Caco-2 (cell line): ENCODE results near the gene PDIK1L. TPM values are rescaled to one million over a fixed set of nuclear protein-coding genes. Genes with fewer than 3 reads are reported as not detected.

Experiments
- BruUV-seq: library from RNA; stranded (reverse); fragments of 400-500 nt; replicated peaks from 2 replicates; lab custom pipeline; 2021; lab: Mats Ljungman, UMichigan
- CTCF ChIA-PET: fragments of 300-600 bp; sonication (Branson Sonifier 250); formaldehyde crosslinking; loops from one replicate; lab custom pipeline; 2022; ENCODE audit warnings: antibody characterized with exemption; lab: Charles Lee
- POLR2A ChIA-PET: fragments of 300-600 bp; sonication (Branson Sonifier 250); formaldehyde crosslinking; loops from one replicate; lab custom pipeline; 2022; ENCODE audit warnings: antibody characterized with exemption; lab: Charles Lee
- DNase-seq, 2 experiments: peaks; one replicate each; pipeline versions ENCODE4 v3.0.0 to v3.0.0-alpha.2; 2020 to 2022
- H3K27me3 ChIP-seq: replicated peaks from 2 replicates; pipeline ENCODE4 v1.6.0; 2011; ENCODE audit warnings: low read length; ENCODE audit not compliant: control insufficient read depth, insufficient read depth
- H3K36me3 ChIP-seq: 2 replicates; pipeline ENCODE4 v1.5.1; 2011; ENCODE audit warnings: low read length; ENCODE audit not compliant: control insufficient read depth, insufficient read depth
- H3K4me1 ChIP-seq: fragments of 250-450 bp; sonication (Bioruptor Pico); 2 replicates; pipeline ENCODE4 v1.5.1; 2020; ENCODE audit warnings: mild to moderate bottlenecking
- H3K4me3 ChIP-seq: 2 replicates; pipeline ENCODE4 v1.5.1; 2011; ENCODE audit warnings: low read depth, mild to moderate bottlenecking, control low read depth, low read length
- H3K9me3 ChIP-seq: fragments of 250-450 bp; sonication (Bioruptor Pico); 2 replicates; pipeline ENCODE4 v1.5.1; 2020; ENCODE audit warnings: mild to moderate bottlenecking, moderate library complexity
- H3K27ac Mint-ChIP-seq: one replicate; pipeline ENCODE4 v1.8.0; 2022; ENCODE audit warnings: mixed read lengths; ENCODE audit not compliant: unreplicated experiment
- H3K27me3 Mint-ChIP-seq: one replicate; pipeline ENCODE4 v1.8.0; 2022; ENCODE audit warnings: mixed read lengths; ENCODE audit not compliant: insufficient read depth, unreplicated experiment
- H3K36me3 Mint-ChIP-seq: one replicate; pipeline ENCODE4 v1.8.0; 2022; ENCODE audit warnings: mild to moderate bottlenecking, mixed read lengths; ENCODE audit not compliant: insufficient read depth, unreplicated experiment
- H3K4me1 Mint-ChIP-seq: one replicate; pipeline ENCODE4 v1.8.0; 2022; ENCODE audit warnings: low read depth, mixed read lengths; ENCODE audit not compliant: unreplicated experiment
- H3K4me3 Mint-ChIP-seq: one replicate; pipeline ENCODE4 v1.8.0; 2022; ENCODE audit warnings: mild to moderate bottlenecking, moderate library complexity, mixed read lengths; ENCODE audit not compliant: unreplicated experiment
- H3K9me3 Mint-ChIP-seq: one replicate; pipeline ENCODE4 v1.8.0; 2022; ENCODE audit warnings: mixed read lengths; ENCODE audit not compliant: unreplicated experiment
- intact Hi-C: fragments of 100-400 bp; cut with micrococcal nuclease; formaldehyde crosslinking; loops from one replicate; pipeline ENCODE4 v1.10.0; 2022; ENCODE audit not compliant: unreplicated experiment
- total RNA-seq: library from RNA; stranded (reverse); gene quantifications from 2 replicates; pipeline ENCODE4 v1.2.3, GENCODE V29; 2022
- TF ChIP-seq, protein P1 (sequence below), 2 experiments: fragments of 200-600 bp in 1 of 2; IDR thresholded peaks; 1 replicate in 1 of 2; 2 replicates in 1 of 2; pipeline versions ENCODE4 v1.5.1 to v1.8.0; 2011 to 2022; ENCODE audit warnings: antibody characterized with exemption in 1 of 2, control low read depth in 1 of 2, inconsistent platforms in 1 of 2, low read depth in 1 of 2, low read length in 1 of 2, mild to moderate bottlenecking in 1 of 2, moderate library complexity in 1 of 2; ENCODE audit not compliant: insufficient read depth in 1 of 2, severe bottlenecking in 1 of 2, unreplicated experiment in 1 of 2

The PDIK1L gene
- total RNA-seq, 1 experiment from 2014 or later, result 5.5 TPM

- H3K9me3 ChIP-seq, result no peaks in the 10 kb centered on the region
- intact Hi-C loops, result no loop called here
- BruUV-seq, result no TSS peak
- no peak overlapping the region for H3K4me3 Mint-ChIP-seq
- POLR2A ChIA-PET, result no interaction called here
- no peak overlapping the region for H3K27ac Mint-ChIP-seq
- H3K9me3 Mint-ChIP-seq, result no peaks in the 10 kb centered on the region
- H3K4me1 ChIP-seq, result 0 out of 2 replicates have a peak, but pooled peaks cover 4% of the 10 kb centered on the region
- CTCF ChIA-PET, result no interaction called here
- no peak overlapping the region for H3K4me3 ChIP-seq
- H3K36me3 ChIP-seq, result no peaks in the 10 kb centered on the region
- H3K36me3 Mint-ChIP-seq, result no peaks in the 10 kb centered on the region
- DNase-seq, result no peak
- no peaks in the 10 kb centered on the region for H3K4me1 Mint-ChIP-seq
- TF ChIP-seq, protein P1, sequence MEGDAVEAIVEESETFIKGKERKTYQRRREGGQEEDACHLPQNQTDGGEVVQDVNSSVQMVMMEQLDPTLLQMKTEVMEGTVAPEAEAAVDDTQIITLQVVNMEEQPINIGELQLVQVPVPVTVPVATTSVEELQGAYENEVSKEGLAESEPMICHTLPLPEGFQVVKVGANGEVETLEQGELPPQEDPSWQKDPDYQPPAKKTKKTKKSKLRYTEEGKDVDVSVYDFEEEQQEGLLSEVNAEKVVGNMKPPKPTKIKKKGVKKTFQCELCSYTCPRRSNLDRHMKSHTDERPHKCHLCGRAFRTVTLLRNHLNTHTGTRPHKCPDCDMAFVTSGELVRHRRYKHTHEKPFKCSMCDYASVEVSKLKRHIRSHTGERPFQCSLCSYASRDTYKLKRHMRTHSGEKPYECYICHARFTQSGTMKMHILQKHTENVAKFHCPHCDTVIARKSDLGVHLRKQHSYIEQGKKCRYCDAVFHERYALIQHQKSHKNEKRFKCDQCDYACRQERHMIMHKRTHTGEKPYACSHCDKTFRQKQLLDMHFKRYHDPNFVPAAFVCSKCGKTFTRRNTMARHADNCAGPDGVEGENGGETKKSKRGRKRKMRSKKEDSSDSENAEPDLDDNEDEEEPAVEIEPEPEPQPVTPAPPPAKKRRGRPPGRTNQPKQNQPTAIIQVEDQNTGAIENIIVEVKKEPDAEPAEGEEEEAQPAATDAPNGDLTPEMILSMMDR (IDR thresholded peaks at IDR 0.05; ENCODE audit: insufficient read depth in 1 of 2, low read depth in 1 of 2, low read length in 1 of 2, severe bottlenecking in 1 of 2, unreplicated experiment in 1 of 2), result no peak
- H3K27me3 ChIP-seq, result no peaks in the 10 kb centered on the region
- H3K27me3 Mint-ChIP-seq, result no peaks in the 10 kb centered on the region
These were observed 18.2 kb downstream of the PDIK1L start for GRCh38 chr1:26129778-26130177.

DNA sequence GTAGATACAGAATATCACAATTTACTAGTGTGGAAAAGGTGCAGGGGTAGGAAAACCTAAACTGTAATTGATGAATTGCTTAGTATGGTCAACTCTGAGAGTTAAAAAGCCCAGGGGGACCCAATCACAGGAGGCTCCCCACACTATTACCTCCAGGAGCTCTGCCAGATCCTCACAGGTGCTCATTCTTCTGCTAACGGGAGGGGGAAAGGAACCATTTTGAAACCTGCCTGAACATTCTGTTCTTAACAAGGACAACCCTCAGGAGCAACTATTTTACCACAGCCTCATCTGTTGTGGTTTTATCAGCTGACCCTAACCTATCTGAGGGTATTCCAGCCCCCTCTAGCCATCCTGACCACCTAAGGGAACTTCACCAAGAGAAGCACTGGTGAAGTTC, 19.1 kb downstream of the PDIK1L start:
- Histone ChIP-seq H3K4me3 (no peak overlapping the region), H3K36me3 (no peaks in the 10 kb centered on the region), H3K9me3 (no peaks in the 10 kb centered on the region), H3K27me3 (no peaks in the 10 kb centered on the region), H3K4me1 (0 out of 2 replicates have a peak, but pooled peaks cover 4% of the 10 kb centered on the region)
- TF ChIP-seq, protein P1 (IDR thresholded peaks at IDR 0.05; ENCODE audit: insufficient read depth in 1 of 2, low read depth in 1 of 2, low read length in 1 of 2, severe bottlenecking in 1 of 2, unreplicated experiment in 1 of 2), result no peak
- no TSS peak for BruUV-seq
- ChIA-PET POLR2A (no interaction called here), CTCF (interaction anchor here (1.0 kb wide), 1 partner anchor 95 kb away, joined by 4 read pairs; no protein-coding TSS in a partner anchor)
- no peaks in the 10 kb centered on the region for H3K9me3 Mint-ChIP-seq
- no peak overlapping the region for H3K27ac Mint-ChIP-seq
- H3K27me3 Mint-ChIP-seq, result no peaks in the 10 kb centered on the region
- DNase-seq, result no peak
- H3K4me3 Mint-ChIP-seq, result no peak overlapping the region
- intact Hi-C loops, result no loop called here
- H3K36me3 Mint-ChIP-seq, result no peaks in the 10 kb centered on the region
- H3K4me1 Mint-ChIP-seq, result no peaks in the 10 kb centered on the region

GRCh38 chr1:26132128-26132833, 20.7 kb downstream of the PDIK1L start:
- TF ChIP-seq, protein P1 (IDR thresholded peaks at IDR 0.05; ENCODE audit: insufficient read depth in 1 of 2, low read depth in 1 of 2, low read length in 1 of 2, severe bottlenecking in 1 of 2, unreplicated experiment in 1 of 2), result no peak
- Histone ChIP-seq H3K9me3 (no peaks in the 10 kb centered on the region), H3K4me3 (no peak overlapping the region), H3K4me1 (no peaks in the 10 kb centered on the region), H3K36me3 (no peaks in the 10 kb centered on the region), H3K27me3 (no peaks in the 10 kb centered on the region)
- Mint-ChIP-seq H3K36me3 (no peaks in the 10 kb centered on the region), H3K27ac (no peak overlapping the region), H3K4me1 (no peaks in the 10 kb centered on the region), H3K9me3 (no peaks in the 10 kb centered on the region), H3K4me3 (no peak overlapping the region), H3K27me3 (no peaks in the 10 kb centered on the region)
- peak in 1 of 2 experiments; percentile 24 for DNase-seq
- CTCF ChIA-PET, result interaction anchor here (0.9 kb wide), 1 partner anchor 37 kb away, joined by 3 read pairs; the partner anchor contains the start of gene ZNF593
- POLR2A ChIA-PET, result interaction anchor here (0.6 kb wide), 1 partner anchor 227 kb away, joined by 3 read pairs; no protein-coding TSS in a partner anchor
- BruUV-seq, result no TSS peak
- intact Hi-C loops, result no loop called here
